ENCODE data around the gene WASF2.
"Not testable (repeated sequence)": the region's sequence is repeated elsewhere in the genome, so short reads cannot be mapped to it uniquely, and the experiment has no call there.

Gene WASF2

GRCh38 chr1:27392096-27392777, 97.7 kb downstream of the WASF2 start, which contains the start of gene GPR3:
TSS of gene GPR3 (plus strand) at chr1:27392622. CDS start at chr1:27393799, 1,177 bp downstream.
- Histone ChIP-seq H3K27me3 (ENCODE audit: control insufficient read depth in 1 of 2, insufficient read depth in 1 of 2, low read length in 2 of 2) (peaks cover 0 to 8% of the 10 kb centered on the region in 2 experiments), H3K4ac (ENCODE audit: low read depth in 1 of 2, low read length in 2 of 2) (peak within 1 kb of the TSS; percentile 58 to 79), H3K18ac (ENCODE audit: low read depth in 1 of 2, low read length in 2 of 2) (peak within 1 kb of the TSS; percentile 63 to 82), H3K4me2 (ENCODE audit: low read length, poor library complexity, severe bottlenecking) (peak within 1 kb of the TSS; percentile 94), H2BK12ac (ENCODE audit: low read length in 2 of 2) (peak within 1 kb of the TSS; percentile 57 to 91), H3K27ac (ENCODE audit: low read length, poor library complexity, severe bottlenecking) (no peak within 1 kb of the TSS), H2AFZ (ENCODE audit: low read depth, low read length) (peak within 1 kb of the TSS; percentile 67), H3K36me3 (ENCODE audit: control insufficient read depth in 1 of 2, insufficient read depth in 2 of 2, low read depth in 1 of 2, low read length in 2 of 2) (peaks cover 0 to 6% of the 10 kb centered on the region in 2 experiments), H4K91ac (ENCODE audit: low read length) (peak within 1 kb of the TSS; percentile 72), H3K79me1 (replicated peaks; ENCODE audit: low read length, poor library complexity, severe bottlenecking) (peaks cover 6% of the 10 kb centered on the region), H3K4me3 (ENCODE audit: insufficient read depth in 1 of 2, low read depth in 1 of 2, low read length in 2 of 2) (peak within 1 kb of the TSS; percentile 68 to 88), H3K14ac (ENCODE audit: low read length in 2 of 2) (no peak within 1 kb of the TSS), H4K8ac (ENCODE audit: low read length) (peak within 1 kb of the TSS; percentile 80), H2BK15ac (ENCODE audit: low read depth, poor library complexity, severe bottlenecking) (peak within 1 kb of the TSS; percentile 94), H3K23ac (ENCODE audit: low read length in 2 of 2) (no peak within 1 kb of the TSS), H2BK5ac (ENCODE audit: low read depth, low read length, poor library complexity, severe bottlenecking) (peak within 1 kb of the TSS; percentile 47), H3K9ac (ENCODE audit: low read length) (peak within 1 kb of the TSS; percentile 95), H2AK5ac (ENCODE audit: low read length, severe bottlenecking) (peak within 1 kb of the TSS; percentile 37), H3K9me3 (ENCODE audit: control insufficient read depth, low read length) (no peaks in the 10 kb centered on the region), H2BK120ac (ENCODE audit: low read depth, low read length) (peak within 1 kb of the TSS; percentile 78), H3K4me1 (ENCODE audit: control insufficient read depth, insufficient read depth, low read depth, low read length) (peaks cover 18% of the 10 kb centered on the region)
- 9% methylated on average over 62 of the region's 69 CpGs for WGBS
- peak; percentile 94 for DNase-seq

GRCh38 chr1:27391511-27392095, 98.4 kb downstream of the WASF2 start:
- peak overlapping the region; percentile 95 for H3K9ac ChIP-seq (ENCODE audit: low read length)
- H3K4me2 ChIP-seq (ENCODE audit: low read length, poor library complexity, severe bottlenecking) = peak overlapping the region; percentile 94
- H2BK15ac ChIP-seq (ENCODE audit: low read depth, poor library complexity, severe bottlenecking) = peak overlapping the region; percentile 94
- peaks cover 18% of the 10 kb centered on the region for H3K4me1 ChIP-seq (ENCODE audit: control insufficient read depth, insufficient read depth, low read depth, low read length)
- WGBS = 60% methylated on average over 13 of the region's 13 CpGs
- peak overlapping the region; percentile 57 to 91 for H2BK12ac ChIP-seq (ENCODE audit: low read length in 2 of 2)
- peak overlapping the region; percentile 80 for H4K8ac ChIP-seq (ENCODE audit: low read length)
- H3K27ac ChIP-seq (ENCODE audit: low read length, poor library complexity, severe bottlenecking) = no peak overlapping the region
- peaks cover 6% of the 10 kb centered on the region for H3K79me1 ChIP-seq (replicated peaks; ENCODE audit: low read length, poor library complexity, severe bottlenecking)
- no peak for DNase-seq
- H3K4me3 ChIP-seq (ENCODE audit: insufficient read depth in 1 of 2, low read depth in 1 of 2, low read length in 2 of 2) = peak overlapping the region in 1 of 2 experiments; percentile 88
- no peaks in the 10 kb centered on the region for H3K9me3 ChIP-seq (ENCODE audit: control insufficient read depth, low read length)
- no peak overlapping the region for H3K23ac ChIP-seq (ENCODE audit: low read length in 2 of 2)
- peak overlapping the region in 1 of 2 experiments; percentile 17 for H3K4ac ChIP-seq (ENCODE audit: low read depth in 1 of 2, low read length in 2 of 2)
- peaks cover 0 to 6% of the 10 kb centered on the region in 2 experiments for H3K36me3 ChIP-seq (ENCODE audit: control insufficient read depth in 1 of 2, insufficient read depth in 2 of 2, low read depth in 1 of 2, low read length in 2 of 2)
- H2AK5ac ChIP-seq (ENCODE audit: low read length, severe bottlenecking) = peak overlapping the region; percentile 2
- H3K14ac ChIP-seq (ENCODE audit: low read length in 2 of 2) = no peak overlapping the region
- H3K18ac ChIP-seq (ENCODE audit: low read depth in 1 of 2, low read length in 2 of 2) = peak overlapping the region in 1 of 2 experiments; percentile 73
- H3K27me3 ChIP-seq (ENCODE audit: control insufficient read depth in 1 of 2, insufficient read depth in 1 of 2, low read length in 2 of 2) = peaks cover 4 to 8% of the 10 kb centered on the region in 2 experiments
- peak overlapping the region; percentile 72 for H4K91ac ChIP-seq (ENCODE audit: low read length)
- no peak overlapping the region for H2BK120ac ChIP-seq (ENCODE audit: low read depth, low read length)
- H2BK5ac ChIP-seq (ENCODE audit: low read depth, low read length, poor library complexity, severe bottlenecking) = no peak overlapping the region
- H2AFZ ChIP-seq (ENCODE audit: low read depth, low read length) = no peak overlapping the region

- H2BK15ac ChIP-seq (ENCODE audit: low read depth, poor library complexity, severe bottlenecking) = no peak overlapping the region
- no peak overlapping the region for H2BK12ac ChIP-seq (ENCODE audit: low read length in 2 of 2)
- no peak overlapping the region for H2AK5ac ChIP-seq (ENCODE audit: low read length, severe bottlenecking)
- no peak overlapping the region for H4K91ac ChIP-seq (ENCODE audit: low read length)
- H3K4me1 ChIP-seq (ENCODE audit: control insufficient read depth, insufficient read depth, low read depth, low read length) = peaks cover 16% of the 10 kb centered on the region
- 41% methylated on average over 5 of the region's 5 CpGs for WGBS
- no peak overlapping the region for H3K14ac ChIP-seq (ENCODE audit: low read length in 2 of 2)
- H2BK120ac ChIP-seq (ENCODE audit: low read depth, low read length) = no peak overlapping the region
- peaks cover 8 to 10% of the 10 kb centered on the region in 2 experiments for H3K27me3 ChIP-seq (ENCODE audit: control insufficient read depth in 1 of 2, insufficient read depth in 1 of 2, low read length in 2 of 2)
- no peak overlapping the region for H3K23ac ChIP-seq (ENCODE audit: low read length in 2 of 2)
- H3K4me2 ChIP-seq (ENCODE audit: low read length, poor library complexity, severe bottlenecking) = no peak overlapping the region
- H3K4ac ChIP-seq (ENCODE audit: low read depth in 1 of 2, low read length in 2 of 2) = no peak overlapping the region
- H3K9ac ChIP-seq (ENCODE audit: low read length) = no peak overlapping the region
- H3K9me3 ChIP-seq (ENCODE audit: control insufficient read depth, low read length) = no peaks in the 10 kb centered on the region
- H2BK5ac ChIP-seq (ENCODE audit: low read depth, low read length, poor library complexity, severe bottlenecking) = no peak overlapping the region
- no peak overlapping the region for H3K27ac ChIP-seq (ENCODE audit: low read length, poor library complexity, severe bottlenecking)
- no peak overlapping the region for H3K4me3 ChIP-seq (ENCODE audit: insufficient read depth in 1 of 2, low read depth in 1 of 2, low read length in 2 of 2)
- H3K79me1 ChIP-seq (replicated peaks; ENCODE audit: low read length, poor library complexity, severe bottlenecking) = peaks cover 3% of the 10 kb centered on the region
- no peak overlapping the region for H4K8ac ChIP-seq (ENCODE audit: low read length)
- no peak overlapping the region for H3K18ac ChIP-seq (ENCODE audit: low read depth in 1 of 2, low read length in 2 of 2)
- H2AFZ ChIP-seq (ENCODE audit: low read depth, low read length) = no peak overlapping the region
- H3K36me3 ChIP-seq (ENCODE audit: control insufficient read depth in 1 of 2, insufficient read depth in 2 of 2, low read depth in 1 of 2, low read length in 2 of 2) = no peaks in the 10 kb centered on the region
- DNase-seq = peak; percentile 52
Observed at GRCh38 chr1:27388337-27389005, 101.5 kb downstream of the WASF2 start.

GRCh38 chr1:27384797-27385196, 105.2 kb downstream of the WASF2 start:
- not testable (repeated sequence) for H3K36me3 ChIP-seq (ENCODE audit: control insufficient read depth in 1 of 2, insufficient read depth in 2 of 2, low read depth in 1 of 2, low read length in 2 of 2); H4K8ac ChIP-seq (ENCODE audit: low read length); DNase-seq; H3K4me3 ChIP-seq (ENCODE audit: insufficient read depth in 1 of 2, low read depth in 1 of 2, low read length in 2 of 2); H3K4me1 ChIP-seq (ENCODE audit: control insufficient read depth, insufficient read depth, low read depth, low read length); H2AK5ac ChIP-seq (ENCODE audit: low read length, severe bottlenecking); H3K9me3 ChIP-seq (ENCODE audit: control insufficient read depth, low read length); H2BK15ac ChIP-seq (ENCODE audit: low read depth, poor library complexity, severe bottlenecking); H4K91ac ChIP-seq (ENCODE audit: low read length); H3K18ac ChIP-seq (ENCODE audit: low read depth in 1 of 2, low read length in 2 of 2); H3K4me2 ChIP-seq (ENCODE audit: low read length, poor library complexity, severe bottlenecking); H3K79me1 ChIP-seq (replicated peaks; ENCODE audit: low read length, poor library complexity, severe bottlenecking); H2BK120ac ChIP-seq (ENCODE audit: low read depth, low read length); H3K4ac ChIP-seq (ENCODE audit: low read depth in 1 of 2, low read length in 2 of 2); H3K23ac ChIP-seq (ENCODE audit: low read length in 2 of 2); H3K27ac ChIP-seq (ENCODE audit: low read length, poor library complexity, severe bottlenecking); H3K14ac ChIP-seq (ENCODE audit: low read length in 2 of 2); H3K9ac ChIP-seq (ENCODE audit: low read length); H2BK12ac ChIP-seq (ENCODE audit: low read length in 2 of 2); H2BK5ac ChIP-seq (ENCODE audit: low read depth, low read length, poor library complexity, severe bottlenecking); H2AFZ ChIP-seq (ENCODE audit: low read depth, low read length)
- H3K27me3 ChIP-seq (ENCODE audit: control insufficient read depth in 1 of 2, insufficient read depth in 1 of 2, low read length in 2 of 2) = peaks cover 19 to 27% of the 10 kb centered on the region in 2 experiments
- 90% methylated on average over 2 of the region's 3 CpGs for WGBS

Measured in mesenchymal stem cell (in vitro differentiated cells and primary cell).